ENCODE results near the gene KCNMA1.
"Not testable (repeated sequence)": the region's sequence is repeated elsewhere in the genome, so short reads cannot be mapped to it uniquely, and the experiment has no call there.

The KCNMA1 gene

DNA sequence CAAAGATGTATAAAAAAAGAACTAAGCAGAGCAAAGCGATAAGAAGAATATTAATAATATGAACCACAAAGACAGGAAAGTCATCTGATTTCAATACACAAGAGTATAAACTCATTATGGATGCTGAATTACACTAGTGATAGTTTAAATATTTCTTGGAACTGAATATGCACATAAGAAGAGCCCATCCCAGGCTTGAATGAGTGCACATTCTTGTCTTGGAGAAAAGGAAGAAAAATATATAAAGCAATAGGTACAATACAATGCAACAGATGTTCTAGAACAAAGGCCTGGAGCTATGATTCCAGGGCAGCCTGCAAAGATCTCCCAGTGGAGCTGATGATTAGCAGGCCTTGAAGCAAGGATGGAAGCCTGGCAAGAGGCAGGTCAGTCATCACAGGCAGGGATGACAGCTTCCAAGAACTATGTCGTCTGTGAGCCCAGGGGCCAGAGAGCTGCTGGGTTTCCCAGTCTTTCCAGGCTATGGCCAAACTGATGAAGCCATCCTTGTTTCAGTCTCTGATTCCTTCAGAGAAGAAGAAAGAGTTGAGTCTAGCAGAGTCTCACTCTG, 277.6 kb downstream of the KCNMA1 start:
- DNase-seq (ENCODE audit: insufficient read length, low spot score) (no peak), FAIRE-seq (no peak)

DNA sequence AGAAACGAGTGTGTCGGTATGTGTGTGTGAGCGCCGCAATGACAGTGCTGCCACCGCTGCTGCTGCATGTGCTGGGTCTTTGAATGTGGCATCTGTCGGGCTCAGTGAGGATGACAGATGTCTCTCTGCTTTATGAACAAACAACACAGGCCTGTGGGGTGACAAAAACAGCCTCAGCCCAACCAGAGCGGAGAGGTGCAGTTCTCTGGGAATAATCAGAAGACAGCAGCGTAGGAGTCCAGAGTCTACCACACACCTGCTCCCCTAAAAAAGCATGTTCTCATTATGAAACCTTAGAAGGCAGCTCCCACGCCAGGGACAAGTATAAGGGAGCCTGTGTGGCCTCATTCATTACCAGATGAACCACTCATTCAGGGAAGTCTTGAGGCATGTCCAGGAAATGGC, 278.3 kb downstream of the KCNMA1 start:
- DNase-seq (ENCODE audit: insufficient read length, low spot score): no peak

DNA sequence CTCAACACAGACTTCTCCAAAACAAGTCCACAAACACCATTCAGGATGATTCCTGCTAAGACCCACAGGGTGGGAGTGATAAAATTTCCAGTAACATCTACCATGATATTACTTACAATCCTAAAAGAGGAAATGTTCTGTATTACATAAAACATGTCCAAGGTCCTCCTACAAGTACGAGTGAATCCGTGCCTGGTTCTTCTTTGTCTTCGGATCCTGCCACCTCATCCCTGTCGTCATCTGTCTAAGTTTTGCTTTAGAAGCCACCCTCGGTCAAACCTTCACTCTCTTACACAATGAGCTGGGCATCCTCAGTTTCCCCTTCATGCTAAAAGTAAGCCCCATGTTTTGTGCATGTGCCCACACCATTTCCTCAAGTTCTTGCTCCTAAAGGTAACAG, 279.0 kb downstream of the KCNMA1 start:
- FAIRE-seq: no peak

More for the DNA sequence above, 278.3 kb downstream of the KCNMA1 start:
- no peak for FAIRE-seq

DNA sequence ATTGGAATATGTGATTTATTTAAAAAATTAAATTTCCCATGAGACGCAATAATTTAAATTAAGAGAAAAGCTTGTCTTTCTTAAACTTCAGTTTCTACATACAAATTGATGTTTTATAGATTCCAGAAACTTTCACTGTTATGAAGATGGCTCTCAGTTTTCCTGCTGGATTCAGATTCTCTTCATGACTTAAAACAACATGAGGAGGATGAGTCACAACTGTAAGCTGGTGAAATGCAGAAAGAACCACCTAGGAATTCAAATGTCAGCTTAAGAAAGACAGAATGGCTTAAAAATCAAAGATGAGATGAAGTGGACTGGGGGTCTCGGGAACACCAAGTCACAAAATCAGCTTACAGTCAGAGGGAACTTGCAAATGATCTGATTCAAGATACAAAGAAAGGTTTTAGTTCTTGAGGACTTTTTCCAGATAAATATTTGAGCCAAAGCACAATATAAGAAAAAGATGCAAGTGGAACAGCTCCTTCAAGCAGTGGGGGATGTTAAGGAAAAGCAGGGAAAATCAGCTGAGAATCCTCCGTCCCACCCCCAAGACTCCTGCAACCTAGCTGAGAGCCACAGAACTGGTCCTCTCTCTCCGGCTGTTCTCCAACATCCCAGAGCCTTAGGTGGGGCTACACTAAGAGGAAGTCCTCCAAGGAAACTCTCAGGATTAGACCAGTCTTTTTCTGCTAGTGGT, 279.8 kb downstream of the KCNMA1 start:
- peak; percentile 57 for DNase-seq (ENCODE audit: insufficient read length, low spot score)

More for the DNA sequence above, 279.0 kb downstream of the KCNMA1 start:
- no peak for DNase-seq (ENCODE audit: insufficient read length, low spot score)

DNA sequence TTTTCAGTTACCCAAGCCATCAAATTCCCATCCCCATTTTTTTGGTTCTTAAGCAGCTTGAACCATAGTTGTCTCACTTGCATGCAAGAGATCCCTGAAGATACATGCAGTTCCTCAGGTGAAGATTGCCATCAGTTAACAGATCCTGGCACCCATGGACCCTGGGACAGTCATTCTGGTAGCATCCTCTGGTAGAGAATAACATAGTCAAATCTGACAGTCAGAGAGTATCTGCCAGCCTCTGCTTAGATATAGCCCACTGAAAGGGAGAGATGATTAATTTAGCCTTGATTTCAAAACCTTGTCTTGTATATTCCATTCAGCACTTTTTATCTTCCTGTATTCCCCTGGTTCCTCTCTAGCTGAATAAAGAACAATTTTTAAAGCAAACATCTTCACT, 280.4 kb downstream of the KCNMA1 start:
- DNase-seq (ENCODE audit: insufficient read length, low spot score): no peak
- no peak for FAIRE-seq

More for the DNA sequence above, 279.8 kb downstream of the KCNMA1 start:
- FAIRE-seq: peak; percentile 9

DNA sequence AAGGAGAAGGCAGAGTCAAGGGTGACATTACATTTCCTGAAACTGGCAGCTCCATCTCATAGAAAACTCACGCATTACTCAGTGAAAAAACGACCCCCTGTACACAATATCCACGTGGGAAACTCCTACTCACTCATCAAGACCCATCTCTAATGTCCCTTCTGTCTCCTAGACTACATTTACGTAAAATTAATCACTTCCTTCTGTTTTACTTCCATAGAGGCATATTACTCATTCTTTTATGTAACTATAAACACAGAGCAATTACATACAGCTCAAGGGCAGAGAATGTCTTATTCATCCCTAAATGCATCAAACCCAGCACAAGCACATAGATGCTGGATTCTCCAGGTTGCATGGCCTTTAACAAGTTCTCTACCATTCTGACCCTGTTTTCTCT, 281.8 kb downstream of the KCNMA1 start:
- DNase-seq (ENCODE audit: insufficient read length, low spot score) (peak; percentile 56), FAIRE-seq (peak; percentile 79)

DNA sequence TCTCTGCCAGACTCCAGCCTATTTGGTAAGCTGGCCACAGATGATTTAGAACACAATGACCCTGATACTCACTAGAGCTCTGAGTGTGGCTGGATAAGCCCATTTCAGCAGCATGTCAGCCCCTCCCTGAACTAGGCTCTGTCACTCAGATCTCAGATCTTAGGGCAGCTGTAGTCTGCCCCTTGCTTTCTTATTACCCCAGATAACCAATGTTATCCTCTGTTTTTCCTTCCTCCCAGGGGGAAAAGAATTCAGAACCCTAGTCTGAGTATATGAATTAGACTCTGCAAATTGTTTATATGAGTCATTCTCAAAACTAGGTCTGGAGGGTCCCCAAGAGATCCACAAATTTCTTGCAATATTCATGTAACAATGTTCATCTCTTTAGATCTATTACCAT, 286.2 kb downstream of the KCNMA1 start:
- no peak for FAIRE-seq
- no peak for DNase-seq (ENCODE audit: insufficient read length, low spot score)

DNA sequence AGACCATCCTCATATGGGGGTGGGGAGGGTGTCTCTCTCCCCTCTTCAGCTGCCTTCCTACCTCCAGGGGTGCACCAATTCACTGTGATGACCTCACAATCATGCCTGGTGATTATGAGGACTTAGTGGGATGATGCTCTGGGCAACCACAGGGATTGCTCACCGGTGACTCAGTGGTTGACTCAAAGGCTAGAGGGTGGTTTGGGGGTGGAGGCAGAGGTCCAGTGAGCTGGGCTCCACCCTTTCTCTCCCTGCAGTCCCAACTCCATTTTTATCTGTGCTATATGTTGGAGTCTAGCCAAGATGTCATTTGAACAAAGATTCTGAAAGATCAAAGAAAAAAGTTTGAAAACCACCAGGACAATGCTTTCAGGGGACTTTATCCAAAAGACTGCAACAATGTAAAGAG, 286.9 kb downstream of the KCNMA1 start:
- DNase-seq (ENCODE audit: insufficient read length, low spot score) (peak; percentile 96), FAIRE-seq (peak; percentile 98)

DNA sequence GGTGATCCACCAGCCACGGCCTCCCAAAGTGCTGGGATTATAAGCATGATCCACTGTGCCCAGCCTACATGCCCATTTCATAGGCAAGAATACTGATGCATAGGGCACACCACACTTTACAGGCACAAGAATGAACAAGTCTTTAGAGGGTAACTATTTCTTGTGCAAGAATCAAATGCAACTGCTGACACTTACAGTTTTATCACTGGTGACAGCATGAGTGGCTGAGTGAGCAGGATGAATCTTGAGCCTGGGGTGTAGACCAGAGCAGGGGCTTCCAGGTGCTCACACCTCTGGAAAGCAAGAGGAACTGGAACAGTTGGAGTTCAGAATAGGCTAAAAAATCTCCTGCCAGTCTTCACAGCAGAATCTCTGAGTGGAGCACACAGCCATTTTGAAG, 287.5 kb downstream of the KCNMA1 start:
- no peak for DNase-seq (ENCODE audit: insufficient read length, low spot score)
- FAIRE-seq: no peak

DNA sequence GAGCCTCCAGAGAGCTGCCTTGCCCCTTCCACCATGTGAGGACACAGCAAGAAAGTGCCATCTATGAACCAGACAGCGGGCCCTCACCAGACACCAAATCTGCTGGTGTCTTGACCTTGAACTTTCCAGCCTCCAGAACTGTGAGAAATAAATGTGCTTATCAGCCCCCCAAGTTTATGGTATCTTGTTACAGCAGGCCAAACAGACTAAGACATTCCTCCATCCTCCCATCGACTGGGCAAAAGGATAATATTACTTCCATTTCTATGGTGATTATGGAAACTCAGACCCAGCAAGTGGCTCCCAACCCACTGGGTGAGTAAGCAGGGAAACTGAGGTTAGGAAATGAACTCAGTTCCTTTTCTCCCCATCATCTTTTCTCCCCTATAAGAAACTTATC, 288.4 kb downstream of the KCNMA1 start:
- DNase-seq (ENCODE audit: insufficient read length, low spot score): no peak
- no peak for FAIRE-seq

DNA sequence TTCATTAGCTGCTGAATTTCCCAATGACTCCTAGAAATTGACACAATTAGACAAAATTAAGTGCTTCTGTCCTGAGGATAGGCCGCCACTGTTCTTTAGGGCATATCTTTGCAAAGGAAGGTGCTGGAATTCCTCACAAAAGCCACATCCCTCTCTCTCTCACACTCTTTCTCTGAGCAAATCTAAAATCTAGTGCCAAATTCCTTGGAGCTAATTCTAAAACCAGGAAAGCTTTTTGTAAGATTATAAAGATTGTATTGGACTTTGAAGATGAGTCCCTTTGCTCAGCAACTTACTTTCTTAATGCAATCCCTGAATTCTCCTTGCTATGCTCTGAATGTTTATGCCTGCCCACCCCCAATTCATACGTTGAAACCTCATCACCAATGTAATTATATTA, 288.9 kb downstream of the KCNMA1 start:
- FAIRE-seq: no peak
- DNase-seq (ENCODE audit: insufficient read length, low spot score): no peak

DNA sequence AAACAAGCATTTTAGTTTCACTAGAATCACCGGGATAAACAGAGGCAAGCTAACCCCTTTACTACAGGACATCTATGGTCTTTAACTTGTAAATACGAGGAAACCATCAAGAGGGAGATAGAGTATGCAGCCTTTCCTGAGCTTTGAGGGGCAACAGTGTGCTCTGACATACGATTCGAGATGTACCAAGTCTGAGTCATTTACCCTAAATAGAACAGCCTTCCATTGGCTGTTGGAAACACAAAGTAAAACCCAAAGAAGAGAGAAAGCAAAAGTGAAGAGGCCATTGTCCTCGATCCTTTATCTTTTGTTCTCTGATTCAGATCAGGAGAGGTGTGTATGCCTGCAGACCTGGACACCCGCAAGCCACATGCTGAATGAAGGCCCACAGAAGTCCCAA, 289.5 kb downstream of the KCNMA1 start:
- no peak for FAIRE-seq
- no peak for DNase-seq (ENCODE audit: insufficient read length, low spot score)

DNA sequence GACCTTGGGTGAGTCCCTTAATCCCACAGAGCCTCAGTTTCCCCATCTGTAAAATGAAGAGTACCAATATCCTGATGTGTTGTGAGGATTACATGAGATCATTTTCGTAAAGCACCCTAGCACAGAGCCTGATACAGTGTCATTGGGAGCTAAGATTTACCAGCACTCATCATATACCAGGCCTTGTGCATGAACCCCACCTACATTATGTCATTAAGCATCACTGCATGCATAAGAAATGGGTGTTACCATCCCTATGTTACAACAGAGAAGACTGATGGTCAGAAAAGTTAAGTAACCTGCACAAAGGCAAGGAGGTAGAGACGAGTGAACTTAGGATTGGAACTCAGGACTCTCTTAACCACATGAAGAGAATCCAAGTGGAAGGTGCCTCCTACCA, 290.6 kb downstream of the KCNMA1 start:
- FAIRE-seq (no peak), DNase-seq (ENCODE audit: insufficient read length, low spot score) (no peak)

DNA sequence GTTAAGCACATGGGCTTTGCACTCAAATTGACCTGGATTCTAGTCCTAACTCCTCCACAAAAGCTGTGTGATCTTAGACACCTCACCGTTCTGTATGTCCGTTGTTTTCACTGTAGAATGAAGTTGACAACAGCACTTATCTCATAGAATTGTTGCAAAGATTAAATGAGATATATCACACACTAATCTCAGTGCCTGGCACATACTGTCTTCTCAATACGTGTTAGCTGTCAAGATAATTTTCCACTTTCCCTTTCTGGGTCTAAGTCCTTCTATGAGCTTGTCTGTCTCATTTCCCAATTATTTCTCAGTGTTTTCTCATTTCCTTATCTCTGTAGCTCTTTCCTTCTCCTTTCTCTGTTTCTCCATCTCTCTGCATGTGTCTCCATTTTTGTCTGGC, 296.6 kb downstream of the KCNMA1 start:
- no peak for FAIRE-seq
- no peak for DNase-seq (ENCODE audit: insufficient read length, low spot score)

DNA sequence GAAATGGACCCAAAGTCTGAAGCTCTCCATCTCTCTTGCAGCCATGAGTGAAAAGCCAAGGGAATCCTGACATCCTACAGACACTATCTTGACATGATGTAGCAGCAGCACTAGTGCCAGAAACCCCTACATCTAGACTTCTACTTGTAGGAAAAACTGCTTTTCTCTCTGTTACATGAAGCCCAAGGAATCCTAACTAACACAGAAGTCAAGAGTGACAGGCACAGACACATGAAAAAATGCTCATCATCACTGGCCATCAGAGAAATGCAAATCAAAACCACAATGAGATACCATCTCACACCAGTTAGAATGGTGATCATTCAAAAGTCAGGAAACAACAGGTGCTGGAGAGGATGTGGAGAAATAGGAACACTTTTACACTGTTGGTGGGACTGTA, 297.7 kb downstream of the KCNMA1 start:
- DNase-seq (ENCODE audit: insufficient read length, low spot score); FAIRE-seq: not testable (repeated sequence)

DNA sequence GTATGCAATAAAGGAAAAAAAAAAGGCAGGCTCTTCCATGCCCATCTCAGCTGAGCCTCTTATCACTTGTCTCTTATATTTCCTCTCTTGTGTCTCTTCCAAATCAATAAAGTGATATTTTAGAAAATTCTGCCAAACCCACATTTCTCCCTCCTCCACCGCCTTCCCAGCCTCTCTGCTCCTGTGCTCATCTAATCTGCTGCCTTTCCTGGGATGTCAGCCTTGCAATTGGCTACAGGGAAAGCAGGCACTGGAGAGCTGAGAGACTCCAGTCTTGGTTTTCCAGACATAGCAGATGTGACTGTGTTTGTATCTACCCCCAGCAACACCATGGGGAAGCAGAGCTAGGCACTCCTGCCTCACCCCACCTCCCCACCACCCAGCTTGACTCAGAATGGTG, 298.4 kb downstream of the KCNMA1 start:
- FAIRE-seq (no peak), DNase-seq (ENCODE audit: insufficient read length, low spot score) (no peak)

DNA sequence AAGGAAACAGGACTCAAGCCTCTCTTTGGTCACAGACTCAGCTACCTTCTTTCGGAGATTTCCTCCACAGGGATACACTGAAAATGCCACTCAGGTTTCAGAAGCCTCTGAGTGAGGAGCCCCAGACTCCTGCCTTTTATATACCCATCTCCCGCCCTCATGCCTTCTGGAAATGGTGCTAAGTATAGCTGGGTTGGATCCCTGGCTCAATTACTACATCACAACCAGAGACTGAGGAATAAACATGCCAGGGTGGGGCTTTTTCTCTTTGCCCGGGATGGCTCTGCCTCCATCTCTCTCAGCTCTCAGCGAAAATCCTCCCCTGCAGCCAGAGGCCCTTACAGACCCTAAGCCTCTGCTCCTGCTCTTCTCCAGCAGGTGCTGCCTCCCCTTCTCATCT, 299.5 kb downstream of the KCNMA1 start:
- no peak for FAIRE-seq
- DNase-seq (ENCODE audit: insufficient read length, low spot score): no peak

DNA sequence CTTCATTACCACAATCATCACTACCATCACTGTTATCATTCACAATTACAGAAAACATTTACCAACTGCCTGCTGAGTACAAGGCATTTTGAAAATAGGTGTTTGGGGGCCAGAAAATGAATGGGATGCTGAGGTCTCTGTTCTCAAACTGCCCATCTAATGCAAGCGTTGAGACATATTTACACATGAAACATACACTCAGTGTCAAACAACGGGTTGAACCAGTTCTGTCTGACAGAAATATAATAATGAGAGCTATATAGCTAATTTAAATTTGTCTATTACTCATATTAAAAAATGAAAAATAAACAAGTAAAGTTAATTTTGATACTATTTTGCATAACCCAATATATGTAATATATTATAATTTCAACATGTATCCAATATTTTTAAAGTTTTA, 303.1 kb downstream of the KCNMA1 start:
- FAIRE-seq (no peak), DNase-seq (ENCODE audit: insufficient read length, low spot score) (no peak)

DNA sequence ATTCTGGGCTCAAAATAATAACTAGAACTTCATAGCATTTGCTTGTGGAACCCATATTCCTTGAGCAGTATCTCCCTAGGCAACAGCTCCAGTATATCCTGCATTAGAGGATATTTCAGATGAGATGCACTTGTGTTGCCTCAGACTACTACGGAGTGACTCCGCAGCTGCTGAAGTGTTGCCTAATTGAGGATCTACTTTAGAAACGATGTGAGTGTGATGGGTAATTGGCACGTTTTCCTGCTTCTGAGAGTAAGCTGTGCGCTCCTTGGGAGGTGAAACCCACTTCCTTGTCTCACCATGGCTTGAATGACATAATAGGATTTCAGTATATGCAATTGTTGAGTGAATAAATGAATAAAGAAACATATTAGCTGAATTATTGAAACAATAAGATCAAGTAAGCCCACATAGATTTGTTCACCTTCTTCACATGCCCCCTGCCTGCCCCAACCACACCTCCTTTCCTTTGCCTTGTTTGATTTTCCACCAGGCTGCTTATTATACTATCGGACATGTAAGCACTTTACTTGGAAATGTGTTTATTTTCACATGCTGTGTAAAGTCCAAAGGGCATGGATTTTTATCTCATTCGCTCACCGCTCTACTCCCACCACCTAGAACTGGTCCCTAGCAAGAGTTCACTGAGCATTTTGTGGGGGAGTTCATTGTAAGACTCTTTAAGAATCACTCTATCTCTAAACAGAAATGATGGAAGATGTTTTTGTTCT, 303.8 kb downstream of the KCNMA1 start:
- DNase-seq (ENCODE audit: insufficient read length, low spot score): no peak

DNA sequence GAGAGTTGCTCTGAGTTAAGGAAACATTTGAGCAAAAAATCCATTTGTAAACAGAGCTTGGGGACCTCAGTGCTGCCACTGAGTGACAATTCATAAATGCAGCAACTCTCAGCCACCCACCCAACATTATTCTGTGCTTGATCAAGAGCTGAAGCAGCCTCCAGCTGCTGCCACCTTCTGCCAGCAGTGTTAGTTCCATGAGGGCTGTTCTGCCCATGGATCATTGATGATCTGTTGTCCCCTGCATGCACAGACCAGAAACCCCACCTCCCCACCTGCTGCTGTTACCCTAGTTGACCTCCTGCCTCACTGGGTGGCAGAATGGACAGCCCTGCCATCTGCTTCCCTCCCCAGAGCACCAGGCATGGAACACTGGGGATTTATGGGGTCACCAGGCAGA, 305.4 kb downstream of the KCNMA1 start:
- FAIRE-seq (no peak), DNase-seq (ENCODE audit: insufficient read length, low spot score) (no peak)

More for the DNA sequence above, 303.8 kb downstream of the KCNMA1 start:
- no peak for FAIRE-seq

DNA sequence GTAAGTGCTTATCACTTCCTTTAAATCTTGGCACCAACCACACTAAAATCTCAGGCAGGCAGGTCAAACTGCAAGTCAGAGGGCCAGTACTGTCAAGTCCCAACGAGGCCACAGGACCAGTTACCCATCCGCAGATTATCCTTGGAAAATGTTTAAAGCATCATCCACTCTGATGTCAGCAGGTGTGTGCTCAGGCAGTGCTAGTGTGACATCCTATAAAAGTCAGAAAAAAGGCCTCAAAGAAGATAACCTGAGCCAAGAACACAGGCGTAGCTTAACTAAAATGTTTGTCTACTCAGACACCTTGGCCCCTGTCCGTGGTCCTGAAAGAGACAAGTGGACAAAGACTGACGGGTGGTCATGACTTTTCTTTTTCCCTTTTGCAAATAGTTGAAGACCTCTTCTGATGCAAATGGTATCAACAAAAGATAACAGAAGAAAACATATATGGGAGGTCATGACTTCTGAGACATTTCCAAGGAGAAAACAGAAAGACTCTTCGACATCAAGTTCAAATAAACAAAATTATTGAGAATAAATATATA, 309.3 kb downstream of the KCNMA1 start:
- FAIRE-seq (no peak), DNase-seq (ENCODE audit: insufficient read length, low spot score) (peak; percentile 20)

DNA sequence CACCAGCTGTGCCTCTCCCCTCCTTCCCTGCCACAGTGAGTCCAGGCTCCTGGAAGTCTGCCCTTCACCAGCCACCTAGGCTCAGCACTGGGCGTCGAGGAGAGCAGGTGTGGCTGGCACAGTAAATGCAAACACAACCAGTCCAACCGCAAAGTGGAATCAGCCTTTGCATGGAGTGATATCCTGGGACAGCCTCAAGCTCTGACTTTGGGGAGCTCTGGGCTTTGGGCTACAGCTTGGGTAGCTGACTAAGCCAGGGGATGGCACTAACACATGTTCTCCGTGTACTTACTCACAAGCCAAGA, 312.4 kb downstream of the KCNMA1 start:
- DNase-seq (ENCODE audit: insufficient read length, low spot score) (no peak), FAIRE-seq (no peak)
